ENCODE results near the gene PADI2.

DNA sequence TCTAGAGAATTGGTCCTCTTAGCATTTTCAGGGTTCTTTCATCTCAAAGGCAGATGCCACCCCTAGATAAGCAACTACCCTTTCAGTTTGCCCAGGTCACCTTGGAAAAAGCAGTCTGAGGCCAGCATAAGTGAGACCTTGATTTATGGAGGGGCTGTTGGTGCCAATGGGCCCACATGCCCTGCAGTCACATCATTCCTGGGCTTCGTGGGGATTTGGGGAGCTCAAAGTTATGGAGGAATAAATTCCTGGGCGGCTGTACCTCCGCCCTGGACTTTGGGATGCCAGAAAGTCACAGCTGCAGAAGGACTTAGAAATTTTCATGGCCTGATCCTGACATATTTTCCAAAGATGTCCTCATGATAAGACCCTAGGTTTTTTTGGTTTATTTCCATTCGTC is 62.7 kb downstream of the PADI2 start:
- TF ChIP-seq, protein P1, sequence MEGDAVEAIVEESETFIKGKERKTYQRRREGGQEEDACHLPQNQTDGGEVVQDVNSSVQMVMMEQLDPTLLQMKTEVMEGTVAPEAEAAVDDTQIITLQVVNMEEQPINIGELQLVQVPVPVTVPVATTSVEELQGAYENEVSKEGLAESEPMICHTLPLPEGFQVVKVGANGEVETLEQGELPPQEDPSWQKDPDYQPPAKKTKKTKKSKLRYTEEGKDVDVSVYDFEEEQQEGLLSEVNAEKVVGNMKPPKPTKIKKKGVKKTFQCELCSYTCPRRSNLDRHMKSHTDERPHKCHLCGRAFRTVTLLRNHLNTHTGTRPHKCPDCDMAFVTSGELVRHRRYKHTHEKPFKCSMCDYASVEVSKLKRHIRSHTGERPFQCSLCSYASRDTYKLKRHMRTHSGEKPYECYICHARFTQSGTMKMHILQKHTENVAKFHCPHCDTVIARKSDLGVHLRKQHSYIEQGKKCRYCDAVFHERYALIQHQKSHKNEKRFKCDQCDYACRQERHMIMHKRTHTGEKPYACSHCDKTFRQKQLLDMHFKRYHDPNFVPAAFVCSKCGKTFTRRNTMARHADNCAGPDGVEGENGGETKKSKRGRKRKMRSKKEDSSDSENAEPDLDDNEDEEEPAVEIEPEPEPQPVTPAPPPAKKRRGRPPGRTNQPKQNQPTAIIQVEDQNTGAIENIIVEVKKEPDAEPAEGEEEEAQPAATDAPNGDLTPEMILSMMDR (IDR thresholded peaks at IDR 0.05; ENCODE audit: low read depth, low read length, poor library complexity, severe bottlenecking) = no peak
- TF ChIP-seq EZH2phosphoT487 (IDR thresholded peaks at IDR 0.05; ENCODE audit: borderline replicate concordance, low read length) = no peak
